COLO829 (cell line): ENCODE measurements around the gene RGS7.
"Not testable (repeated sequence)": the region's sequence is repeated elsewhere in the genome, so short reads cannot be mapped to it uniquely, and the experiment has no call there.

Experiments used
- DNase-seq: peaks from one replicate; pipeline ENCODE4 v3.0.0; 2012; ENCODE audit warnings: low spot score

The RGS7 gene

DNA sequence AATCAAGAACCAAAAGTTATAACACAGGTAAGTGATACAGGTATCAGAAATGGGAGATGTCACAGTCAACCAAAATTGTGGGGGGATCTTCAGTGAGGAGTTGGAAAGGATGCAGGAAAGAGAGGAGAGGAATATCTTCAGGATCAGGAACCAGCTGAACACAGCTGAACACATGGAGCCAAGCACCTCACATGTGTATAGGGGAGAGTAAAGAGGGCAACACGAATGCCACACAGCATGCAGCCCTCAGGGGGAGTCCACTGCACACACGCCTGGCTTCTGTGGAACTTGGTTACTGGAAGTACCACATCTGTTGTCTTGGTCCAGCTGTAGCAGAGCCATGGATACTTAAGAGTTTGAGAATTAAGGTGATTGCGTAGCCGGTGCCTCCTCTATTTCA is 218.8 kb downstream of the RGS7 start:
- DNase-seq, result no peak

- no peak for DNase-seq
Measured at GRCh38 chr1:241136389-241136788, 220.6 kb downstream of the RGS7 start.

DNA sequence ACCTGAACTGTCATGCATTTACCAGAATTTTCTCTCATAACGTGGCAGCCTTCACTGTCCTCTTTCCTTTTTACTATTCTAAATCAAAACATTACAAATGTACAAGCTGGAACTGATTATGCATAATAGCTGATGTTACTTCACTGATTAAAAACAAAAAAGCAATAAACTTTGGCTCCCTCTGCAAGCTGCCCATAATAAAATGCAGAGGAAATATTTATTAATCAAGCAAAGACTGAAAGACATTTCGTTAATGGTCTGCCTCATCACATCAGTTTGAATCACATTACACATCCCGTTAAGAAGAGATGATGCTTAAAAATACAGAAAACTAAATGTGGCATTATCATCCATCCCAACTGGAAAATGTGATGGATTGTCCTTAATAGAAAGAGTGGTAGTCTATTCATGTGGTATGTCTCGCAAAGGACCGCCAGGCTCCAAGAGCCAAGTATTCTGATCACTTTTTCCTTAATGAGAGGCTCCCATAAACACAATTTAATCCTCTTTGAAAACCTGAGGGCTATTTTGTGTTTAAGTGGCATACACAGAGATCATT is 225.3 kb downstream of the RGS7 start:
- DNase-seq, result no peak

DNA sequence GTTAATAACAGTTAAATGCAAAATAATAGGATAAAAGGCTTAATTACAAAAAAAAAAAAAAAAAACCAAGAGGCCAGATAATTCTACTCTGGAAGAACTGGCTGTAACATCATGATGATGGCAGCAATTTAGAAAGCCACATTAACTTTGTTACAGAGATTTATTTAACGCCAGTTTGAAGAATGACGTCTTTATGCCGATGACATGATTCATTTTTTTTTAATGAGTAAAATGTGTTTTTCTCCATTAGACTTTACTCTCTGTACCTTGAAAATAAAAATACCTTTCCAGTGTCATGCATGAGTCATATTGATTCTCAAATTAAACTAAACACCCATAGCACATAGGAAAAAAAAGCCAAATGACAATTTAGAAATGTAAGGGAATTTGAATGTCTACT is 226.1 kb downstream of the RGS7 start:
- DNase-seq, result no peak

DNA sequence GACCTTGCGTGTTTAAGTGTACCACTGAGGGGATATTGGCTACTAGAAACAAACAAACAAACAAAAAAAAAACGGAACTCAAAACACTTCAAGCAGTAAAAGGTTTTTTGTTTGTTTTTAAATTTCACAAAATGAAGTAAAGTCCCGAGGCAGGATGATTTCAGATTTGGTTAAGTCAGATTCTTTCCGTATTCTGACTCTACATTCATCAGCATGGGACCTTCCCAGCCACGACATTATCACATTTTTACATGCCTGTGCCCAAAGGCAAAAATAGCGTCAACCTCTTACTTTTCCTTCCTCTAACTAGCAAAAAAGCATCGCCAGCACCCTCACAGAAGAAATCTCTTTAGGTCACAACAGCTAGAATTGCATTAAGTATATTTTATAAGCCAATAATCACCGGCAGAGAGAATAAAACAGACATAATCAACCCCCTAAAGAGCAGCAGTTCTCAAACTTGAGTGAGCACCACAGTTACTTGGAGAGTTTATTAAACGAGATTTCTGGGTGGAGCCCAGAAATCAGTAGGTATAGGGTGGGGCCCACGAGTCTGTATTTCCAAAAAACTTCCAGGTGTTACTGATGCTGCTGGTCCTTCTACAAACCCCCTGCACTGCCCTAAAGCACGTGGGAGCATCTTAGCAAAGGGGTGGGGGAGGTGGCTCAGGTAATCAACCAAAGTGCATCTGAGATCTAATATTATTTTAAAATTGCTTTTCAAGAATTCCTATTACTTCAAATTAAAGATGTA is 227.6 kb downstream of the RGS7 start:
- DNase-seq, result no peak

GRCh38 chr1:241125286-241125685 is 231.7 kb downstream of the RGS7 start:
- DNase-seq, result no peak

DNA sequence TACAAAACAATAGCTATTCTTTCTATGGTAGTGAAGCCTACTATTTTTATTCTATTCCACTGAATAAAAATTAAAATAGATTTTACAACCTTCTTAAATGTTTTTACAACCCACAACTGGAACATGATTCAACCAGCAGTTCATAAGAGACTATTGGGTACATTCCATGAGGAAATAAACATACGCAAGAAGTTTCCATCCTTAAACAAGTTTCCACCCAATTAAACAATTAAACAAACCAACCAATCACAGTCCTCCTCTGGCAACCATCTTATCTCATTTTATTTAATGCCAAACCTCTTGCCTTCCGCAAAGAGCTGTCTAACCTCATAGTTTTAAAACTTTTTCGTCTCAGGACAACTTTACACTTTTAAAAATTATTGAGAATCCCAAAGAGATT is 239.0 kb downstream of the RGS7 start:
- DNase-seq, result no peak

DNA sequence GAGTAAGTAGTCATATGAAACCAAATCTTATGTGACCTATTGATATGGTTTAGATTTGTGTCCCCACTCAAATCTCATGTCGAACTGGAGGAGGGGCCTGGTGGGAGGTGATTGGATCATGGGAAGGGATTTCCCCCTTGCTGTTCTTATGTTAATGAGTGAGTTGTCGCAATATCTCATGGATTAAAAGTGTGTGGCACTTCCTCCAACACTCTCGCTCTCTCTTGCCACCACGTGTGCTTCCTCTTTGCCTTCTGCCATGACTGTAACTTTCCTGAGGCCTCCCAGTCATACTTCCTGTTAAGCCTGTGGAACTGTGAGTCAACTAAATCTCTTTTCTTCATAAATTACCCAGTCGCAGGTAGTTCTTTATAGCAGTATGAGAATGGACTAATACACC is 241.2 kb downstream of the RGS7 start:
- DNase-seq, result no peak

GRCh38 chr1:241114699-241115233 is 242.2 kb downstream of the RGS7 start:
- no peak for DNase-seq

GRCh38 chr1:241113557-241113956 is 243.4 kb downstream of the RGS7 start:
- DNase-seq, result no peak

DNA sequence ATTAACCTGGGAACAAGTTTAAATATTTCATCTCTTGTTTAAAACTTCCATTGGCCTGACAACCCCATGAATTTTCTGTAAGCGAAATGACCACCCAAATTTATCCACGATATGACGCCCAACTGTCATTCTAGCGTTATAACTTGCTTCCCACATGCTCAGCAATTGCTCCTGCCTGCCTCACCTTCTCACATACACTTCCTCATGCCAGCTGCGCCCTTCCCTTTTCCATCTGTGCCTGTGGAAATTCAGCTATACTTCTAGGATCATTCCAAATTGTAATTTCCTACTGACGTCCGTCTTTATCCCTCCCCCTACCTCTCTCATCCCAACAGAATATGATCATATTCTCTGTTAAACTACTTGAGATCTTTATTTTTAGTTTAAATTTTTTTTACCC is 248.0 kb downstream of the RGS7 start:
- DNase-seq, result no peak

DNA sequence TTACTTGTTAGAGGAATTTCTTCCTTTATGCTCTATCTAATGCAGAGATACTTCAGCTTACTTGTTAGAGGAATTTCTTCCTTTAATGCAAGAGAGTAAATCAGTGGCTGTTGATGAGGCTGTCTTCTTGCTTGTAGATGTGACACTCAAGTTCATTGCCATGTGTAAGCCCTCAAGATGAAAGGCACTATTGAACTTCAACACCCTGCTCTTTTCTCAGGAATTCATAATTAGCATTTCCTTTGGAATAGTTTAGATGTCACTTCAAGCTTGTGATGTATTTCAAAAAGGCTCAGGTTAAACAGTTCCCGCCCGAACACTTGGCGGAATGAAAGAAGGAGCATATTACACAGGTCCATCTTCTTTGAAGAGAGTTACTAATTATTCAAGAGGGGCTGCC is 251.9 kb downstream of the RGS7 start:
- DNase-seq, result no peak

DNA sequence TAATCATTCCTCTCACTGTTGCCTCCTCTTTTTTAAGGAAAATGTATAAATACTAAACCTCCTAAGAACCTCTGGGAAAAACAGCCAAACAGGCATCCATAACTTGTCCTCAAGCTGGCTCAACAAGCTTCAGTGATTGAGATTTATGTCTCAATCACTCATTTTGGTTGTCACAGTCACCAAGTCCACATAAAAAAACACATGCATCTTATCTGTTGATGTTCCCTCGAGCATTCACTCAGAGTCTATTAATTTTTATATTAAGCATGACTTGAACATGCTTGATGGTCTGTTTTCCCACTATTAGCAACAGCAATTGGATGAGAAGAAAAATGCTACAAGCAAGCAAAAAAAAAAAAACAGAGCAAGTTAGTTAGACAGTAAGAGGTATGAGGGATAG is 254.3 kb downstream of the RGS7 start:
- no peak for DNase-seq

- DNase-seq, result no peak
Measured at GRCh38 chr1:241101622-241102021, 255.4 kb downstream of the RGS7 start.

- DNase-seq, result no peak
Measured at GRCh38 chr1:241097479-241097878, 259.5 kb downstream of the RGS7 start.

DNA sequence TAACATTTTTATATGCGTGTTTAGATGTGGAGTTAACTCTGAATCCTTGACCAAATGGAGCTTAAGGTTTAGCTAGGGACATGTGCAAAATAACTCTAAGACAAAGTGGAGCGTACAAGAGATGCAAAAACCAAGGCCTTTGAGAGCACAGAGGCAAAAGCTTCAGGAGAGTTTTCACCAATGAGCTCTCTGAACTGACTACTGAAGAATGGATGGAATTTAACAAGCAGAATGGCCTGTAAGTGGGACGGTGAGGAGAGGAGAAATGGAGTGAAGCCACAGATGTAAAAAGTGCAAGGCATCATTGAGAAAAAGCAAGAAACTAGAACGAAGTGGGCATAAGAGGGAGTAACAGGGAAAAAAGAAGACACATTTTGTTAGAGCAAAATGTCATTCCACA is 260.0 kb downstream of the RGS7 start:
- DNase-seq, result no peak

GRCh38 chr1:241095847-241096246 is 261.2 kb downstream of the RGS7 start:
- DNase-seq, result no peak

- no peak for DNase-seq
Measured at GRCh38 chr1:241090798-241091197, 266.2 kb downstream of the RGS7 start.

- DNase-seq, result not testable (repeated sequence)
Measured at GRCh38 chr1:241089066-241089465, 267.9 kb downstream of the RGS7 start.

GRCh38 chr1:241088075-241088474 is 268.9 kb downstream of the RGS7 start:
- not testable (repeated sequence) for DNase-seq

GRCh38 chr1:241086686-241087085 is 270.3 kb downstream of the RGS7 start:
- DNase-seq, result no peak

- no peak for DNase-seq
Measured at GRCh38 chr1:241083285-241083684, 273.7 kb downstream of the RGS7 start.

DNA sequence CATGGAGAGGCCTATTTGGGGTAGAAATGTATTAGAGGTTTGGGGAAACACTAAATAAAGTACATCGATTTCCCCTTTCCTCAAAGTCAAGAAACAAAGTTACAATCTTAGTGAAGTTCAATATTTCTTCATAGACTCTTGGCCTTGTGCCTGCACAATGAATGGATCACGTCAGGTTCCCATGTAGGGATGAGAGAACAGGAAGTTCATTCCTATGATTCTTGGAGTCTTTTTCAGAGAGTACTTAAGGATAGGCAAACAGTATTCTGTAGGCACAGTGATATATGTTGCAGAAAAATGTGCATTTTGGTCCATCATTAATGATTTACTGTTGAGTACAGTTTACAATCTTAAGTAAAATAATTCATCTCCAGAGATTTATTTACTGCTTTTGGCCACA is 275.5 kb downstream of the RGS7 start:
- DNase-seq, result no peak

GRCh38 chr1:241079459-241079858 is 277.5 kb downstream of the RGS7 start:
- no peak for DNase-seq
